HG03280 (cell line): ENCODE results near the gene PGPEP1.
"Not testable (repeated sequence)": the region's sequence is repeated elsewhere in the genome, so short reads cannot be mapped to it uniquely, and the experiment has no call there.

Experiments
- ATAC-seq: cut with Tn5 transposase; IDR thresholded peaks from one replicate; pipeline ENCODE4 v1.9.1; 2021; ENCODE audit warnings: mild to moderate bottlenecking, moderate library complexity; ENCODE audit not compliant: unreplicated experiment

Gene PGPEP1

DNA sequence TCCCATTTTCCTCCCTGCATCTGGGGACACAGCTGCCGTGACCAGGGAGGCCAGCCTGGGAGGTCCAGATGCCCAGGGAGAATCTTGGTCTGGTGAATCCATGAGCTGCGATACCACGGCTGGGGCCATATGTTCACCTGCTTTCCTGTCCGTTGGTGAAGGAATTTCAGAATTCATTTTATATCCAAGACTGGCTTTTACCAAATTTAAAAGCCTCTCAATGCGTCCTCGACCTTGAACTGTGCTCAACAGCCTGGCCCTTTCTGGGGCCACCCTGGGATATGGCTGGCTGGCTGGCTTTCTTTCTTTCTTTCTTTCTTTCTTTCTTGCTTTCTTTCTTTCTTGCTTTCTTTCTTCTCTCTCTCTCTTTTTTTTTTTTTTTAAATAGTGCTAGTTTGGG, 23.4 kb downstream of the PGPEP1 start:
- ATAC-seq, result no peak

DNA sequence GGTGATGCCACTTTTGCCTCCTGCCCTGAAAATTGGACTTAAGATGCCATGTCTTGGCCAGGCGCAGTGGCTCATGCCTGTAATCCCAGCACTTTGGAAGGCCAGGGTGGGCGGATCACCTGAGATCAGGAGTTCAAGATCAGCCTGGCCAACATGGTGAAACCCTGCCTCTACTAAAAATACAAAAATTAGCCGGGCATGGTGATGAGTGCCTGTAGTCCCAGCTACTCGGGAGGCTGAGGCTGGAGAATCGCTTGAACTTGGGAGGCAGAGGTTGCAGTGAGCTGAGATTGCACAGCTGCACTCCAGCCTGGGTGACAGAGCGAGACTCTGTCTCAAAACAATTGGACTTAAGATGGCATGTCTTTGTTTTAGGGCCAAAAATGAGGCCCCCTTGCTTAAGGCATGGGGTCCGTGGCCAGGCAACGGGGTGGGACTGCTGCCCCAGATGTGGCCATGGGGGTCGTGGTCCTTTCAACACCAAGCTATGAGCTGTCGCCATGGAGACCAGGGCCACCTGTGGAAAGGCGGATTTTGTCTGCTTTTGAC, 24.0 kb downstream of the PGPEP1 start:
- not testable (repeated sequence) for ATAC-seq

DNA sequence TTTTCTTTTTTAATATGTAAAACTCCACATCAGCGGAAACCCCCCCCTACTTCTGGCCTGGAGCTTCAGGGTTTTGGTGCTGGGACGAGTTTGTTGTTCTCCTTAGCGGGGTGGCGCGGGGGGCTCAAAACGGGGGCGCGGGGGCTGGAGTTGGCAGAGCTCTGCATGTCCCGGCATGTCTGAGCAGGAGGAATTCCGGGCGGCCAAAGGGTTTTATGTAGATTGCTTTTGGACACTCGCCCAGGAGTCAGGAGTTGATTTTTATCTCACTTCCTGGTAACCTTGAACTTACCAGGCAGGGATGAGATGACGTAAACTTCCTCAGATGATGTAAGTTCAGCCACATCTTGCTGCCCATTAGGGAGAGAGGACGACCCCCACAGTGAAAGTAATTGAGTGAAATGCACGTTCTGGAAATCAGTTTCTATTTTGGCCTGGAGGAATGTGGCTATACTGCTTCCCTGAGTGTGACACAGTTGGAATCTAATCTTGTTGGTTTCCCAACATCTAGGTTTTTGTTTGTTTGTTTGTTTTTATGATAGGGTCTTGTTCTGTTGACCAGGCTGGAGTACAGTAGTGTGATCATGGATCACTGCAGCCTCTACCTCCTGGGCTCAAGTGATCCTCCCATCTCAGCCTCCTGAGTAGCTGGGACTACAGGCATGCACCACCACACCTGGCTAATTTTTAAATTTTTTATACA, 24.6 kb downstream of the PGPEP1 start:
- ATAC-seq, result no peak

DNA sequence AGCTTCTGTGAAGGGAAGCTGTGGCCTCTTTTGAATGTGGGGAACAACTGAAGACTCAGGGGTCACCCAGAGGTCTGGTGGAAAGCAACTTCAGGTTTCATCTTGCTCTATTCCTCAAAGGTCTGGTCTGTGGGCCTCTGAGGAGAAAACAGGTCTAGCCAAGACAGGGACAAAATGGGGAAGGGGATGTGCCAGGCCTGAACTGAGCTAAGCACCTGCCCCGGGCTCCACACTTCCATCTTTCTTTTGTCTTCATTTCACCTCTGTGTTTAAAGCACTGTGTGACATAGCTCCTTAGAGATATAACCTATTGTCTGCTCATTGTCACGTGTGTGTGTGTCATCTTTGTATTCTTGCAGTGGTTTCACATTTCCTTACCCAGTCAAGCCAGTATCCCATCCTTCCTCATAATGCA, 25.6 kb downstream of the PGPEP1 start:
- no peak for ATAC-seq

DNA sequence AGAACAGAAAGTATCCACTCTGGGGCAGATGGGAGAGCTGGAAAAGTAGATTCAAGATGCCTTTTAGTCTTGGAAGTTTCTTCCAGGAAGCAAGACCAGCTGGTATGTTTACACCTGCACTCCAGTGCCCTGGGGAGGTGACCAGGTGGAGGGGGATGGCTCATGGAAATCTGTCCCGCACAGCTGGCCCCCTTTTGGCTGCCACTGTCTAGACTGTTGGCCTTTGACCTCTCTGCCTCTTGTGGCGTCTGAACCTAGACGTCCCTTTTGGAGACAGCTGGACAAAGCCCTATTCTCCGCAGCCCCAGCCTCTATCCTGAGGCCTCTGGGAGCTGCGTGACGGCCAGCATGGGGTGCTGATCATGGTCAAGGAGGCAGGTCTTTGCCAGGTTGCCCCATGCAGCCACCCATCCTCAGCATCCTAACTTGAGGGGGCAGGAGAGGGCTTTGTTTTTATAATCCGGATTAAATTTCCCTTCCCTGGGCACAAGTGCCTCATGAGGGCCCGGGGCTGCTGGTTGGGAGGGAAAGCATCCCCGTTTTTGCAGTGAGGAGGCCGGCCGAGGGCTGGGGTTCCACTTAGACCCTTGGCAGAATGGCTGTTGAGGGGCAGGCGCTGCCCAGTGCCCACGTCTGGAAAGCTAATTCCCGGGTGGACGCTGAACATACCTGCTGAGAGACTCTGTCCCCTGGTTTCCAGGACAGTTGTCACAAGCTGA, 28.3 kb downstream of the PGPEP1 start:
- ATAC-seq, result no peak

DNA sequence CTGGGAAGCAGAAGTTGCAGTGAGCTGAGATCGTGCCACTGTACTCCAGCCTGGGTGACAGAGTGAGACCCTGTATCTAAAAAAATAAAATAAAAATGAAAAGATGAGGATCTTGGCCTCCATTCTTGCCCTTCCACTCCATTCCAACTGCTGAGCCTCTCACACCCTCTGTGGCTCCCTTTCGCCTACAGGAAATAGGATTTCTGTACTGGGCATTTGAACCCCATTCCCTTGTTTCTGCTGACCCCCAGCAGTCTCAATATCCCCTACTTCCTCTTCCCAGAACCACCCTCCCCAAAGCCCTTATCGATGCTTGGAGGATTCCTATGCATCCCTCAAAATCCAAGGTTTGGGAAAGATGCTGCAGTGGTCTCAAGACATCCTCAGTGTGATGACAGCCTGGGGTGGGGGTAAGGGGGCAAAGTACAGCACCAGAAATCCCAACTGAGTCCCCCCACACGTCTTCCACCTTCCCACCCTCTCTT, 33.1 kb downstream of the PGPEP1 start:
- ATAC-seq, result no peak

DNA sequence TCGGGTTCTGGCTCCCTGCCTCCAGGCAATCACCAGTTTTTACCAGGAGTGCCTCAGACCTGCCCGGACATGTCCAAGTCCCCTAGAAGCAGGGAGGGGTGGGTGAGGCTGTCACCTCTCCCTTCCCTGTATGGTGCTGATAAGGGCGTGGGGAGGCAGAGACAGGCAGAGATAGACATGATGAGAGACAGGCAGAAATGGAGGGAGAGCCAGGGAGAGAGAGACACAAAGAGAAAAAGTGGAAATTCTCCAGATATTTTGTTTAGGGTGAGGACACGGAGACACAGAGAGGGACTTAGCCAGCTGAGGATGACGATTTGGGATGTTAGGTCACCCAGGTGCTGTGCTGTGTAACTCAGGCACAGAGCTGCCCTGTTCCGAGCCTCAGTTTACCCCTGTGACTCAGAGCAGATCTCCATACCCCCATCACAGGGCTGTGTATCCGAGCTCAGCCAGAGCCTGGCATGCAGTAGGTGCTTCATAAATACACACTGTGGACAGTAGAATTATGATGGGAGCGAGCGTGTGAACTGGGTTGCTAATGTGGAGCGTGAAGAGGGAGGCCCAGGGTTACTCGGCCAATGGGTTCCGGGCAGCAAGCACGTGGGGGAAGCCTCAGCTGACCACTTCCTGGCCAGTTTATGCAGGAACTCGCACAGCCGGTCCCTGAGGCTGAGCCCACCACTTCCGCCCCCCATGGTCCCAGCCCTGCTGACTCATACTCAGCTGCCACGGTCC, 33.7 kb downstream of the PGPEP1 start:
- peak; percentile 86 for ATAC-seq

DNA sequence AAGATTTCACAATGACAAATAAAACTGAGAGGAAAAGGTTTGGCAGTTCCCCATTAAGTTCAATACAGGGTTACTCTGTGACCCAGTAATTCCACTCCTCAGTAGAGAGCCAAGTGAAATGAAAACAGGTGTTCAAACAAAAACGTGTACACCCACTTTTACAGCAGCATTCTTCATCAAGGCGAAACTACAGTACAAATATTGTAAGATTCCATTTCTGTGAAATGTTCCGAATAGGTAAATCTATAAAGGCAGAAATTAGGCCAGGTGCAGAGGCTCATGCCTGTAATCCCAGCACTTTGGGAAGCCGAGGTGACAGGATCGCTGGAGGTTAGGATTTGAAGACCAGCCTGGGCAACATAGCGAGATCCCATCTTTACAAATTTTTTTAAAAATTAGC, 36.6 kb downstream of the PGPEP1 start:
- ATAC-seq, result no peak

DNA sequence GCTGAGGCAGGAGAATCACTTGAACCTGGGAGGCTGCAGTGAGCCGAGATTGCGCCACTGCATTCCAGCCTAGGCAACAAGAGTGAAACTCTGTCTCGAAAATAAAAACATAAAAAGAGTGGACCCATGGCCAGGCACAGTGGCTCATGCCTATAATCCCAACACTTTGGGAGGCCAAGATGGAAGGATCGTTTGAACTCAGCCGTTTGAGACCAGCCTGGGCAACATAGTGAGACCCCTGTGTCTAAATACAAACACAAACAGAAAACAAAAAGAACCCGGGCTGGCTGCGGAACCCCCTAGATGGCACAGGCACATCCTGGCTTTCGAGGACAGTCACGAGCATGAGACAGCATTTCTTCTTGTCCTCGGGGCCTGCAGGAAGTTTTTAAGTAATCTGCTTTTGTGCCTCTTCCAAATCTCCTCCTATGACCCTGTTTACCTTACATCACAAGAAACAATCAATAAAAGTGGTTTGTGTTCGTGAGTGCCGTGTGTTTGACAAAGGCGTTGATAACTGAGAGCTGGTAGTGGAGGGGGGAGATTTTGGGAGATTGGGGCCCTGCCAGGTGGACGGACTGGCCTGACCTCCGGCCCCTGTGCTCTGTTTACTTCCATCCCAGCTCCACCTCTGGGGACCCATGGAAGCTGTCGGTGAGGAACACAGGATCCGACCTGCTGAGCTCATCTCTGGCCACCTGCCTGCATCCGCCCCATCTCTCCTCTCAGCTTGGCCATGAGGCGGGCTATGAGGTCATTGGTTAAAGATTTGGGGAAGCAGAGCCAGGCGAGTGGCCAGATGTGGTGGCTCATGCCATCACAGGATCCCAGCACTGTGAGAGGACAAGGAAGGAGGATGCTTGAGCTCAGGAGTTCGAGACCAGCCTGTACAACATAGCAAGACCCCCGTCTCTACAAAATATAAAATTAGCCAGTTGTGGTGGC, 39.7 kb downstream of the PGPEP1 start:
- no peak for ATAC-seq

DNA sequence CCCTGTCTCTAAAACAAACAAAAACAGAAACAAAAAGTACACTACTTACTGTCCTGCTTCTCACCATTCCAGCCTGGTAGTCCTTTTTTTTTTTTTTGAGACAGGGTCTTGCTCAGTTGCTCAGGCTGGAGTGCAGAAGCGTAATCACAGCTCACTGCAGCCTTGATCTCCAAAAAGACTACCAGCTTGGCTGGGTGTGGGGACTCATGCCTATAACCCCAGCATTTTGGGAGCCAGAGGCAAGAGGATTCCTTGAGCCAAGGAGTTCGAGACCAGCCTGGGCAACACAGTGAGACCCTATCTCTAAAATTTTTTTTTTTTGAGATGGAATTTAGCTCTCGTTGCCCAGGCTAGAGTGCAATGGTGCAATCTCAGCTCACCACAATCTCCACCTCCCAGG, 40.4 kb downstream of the PGPEP1 start:
- ATAC-seq, result no peak

DNA sequence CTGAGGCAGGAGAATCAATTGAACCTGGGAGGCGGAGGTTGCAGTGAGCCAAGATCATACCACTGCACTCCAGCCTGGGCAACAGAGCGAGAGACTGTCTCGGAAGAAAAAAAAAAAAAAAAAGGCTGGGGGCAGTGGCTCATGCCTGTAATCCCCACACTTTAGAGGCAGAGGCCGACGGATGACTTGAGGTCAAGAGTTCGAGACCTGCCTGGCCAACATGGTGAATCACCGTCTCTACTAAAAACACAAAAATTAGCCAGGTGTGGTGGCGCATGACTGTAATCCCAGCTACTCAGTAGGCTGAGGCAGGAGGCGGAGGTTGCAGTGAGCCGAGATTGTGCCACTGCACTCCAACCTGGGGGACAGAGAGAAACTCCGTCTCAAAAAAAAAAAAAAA, 43.2 kb downstream of the PGPEP1 start:
- not testable (repeated sequence) for ATAC-seq

DNA sequence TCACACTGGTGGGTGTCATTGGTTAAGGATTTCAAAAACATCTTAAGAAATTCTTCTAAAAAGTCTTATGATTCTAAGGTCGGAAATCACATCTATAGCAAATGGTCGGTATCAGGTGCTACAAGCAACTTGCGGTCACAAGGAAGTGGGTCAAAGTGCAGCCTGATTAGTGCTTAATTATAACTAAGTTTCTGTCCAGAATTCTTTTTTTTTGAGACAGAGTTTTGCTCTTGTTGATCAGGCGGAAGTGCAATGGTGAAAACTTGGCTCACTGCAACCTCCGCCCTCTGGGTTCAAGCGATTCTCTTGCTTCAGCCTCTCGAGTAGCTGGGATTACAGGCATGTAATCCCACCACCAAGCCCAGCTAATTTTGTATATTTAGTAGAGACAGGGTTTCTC, 44.4 kb downstream of the PGPEP1 start:
- ATAC-seq, result no peak

DNA sequence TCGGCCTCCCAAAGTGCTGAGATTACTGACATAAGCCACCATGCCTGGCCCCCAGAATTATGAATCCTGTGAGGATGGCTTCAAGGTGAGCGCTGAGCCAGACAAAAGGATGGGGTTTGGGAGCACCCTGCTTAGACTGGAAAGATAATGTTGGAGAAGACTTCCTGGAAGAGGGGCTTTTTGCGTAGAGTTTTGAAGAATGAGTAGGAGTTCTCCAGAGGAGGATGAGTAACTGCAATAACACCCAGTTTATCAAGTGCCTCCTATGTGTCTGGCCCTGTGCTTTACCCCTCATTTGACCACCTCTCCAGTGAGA, 44.9 kb downstream of the PGPEP1 start:
- no peak for ATAC-seq

DNA sequence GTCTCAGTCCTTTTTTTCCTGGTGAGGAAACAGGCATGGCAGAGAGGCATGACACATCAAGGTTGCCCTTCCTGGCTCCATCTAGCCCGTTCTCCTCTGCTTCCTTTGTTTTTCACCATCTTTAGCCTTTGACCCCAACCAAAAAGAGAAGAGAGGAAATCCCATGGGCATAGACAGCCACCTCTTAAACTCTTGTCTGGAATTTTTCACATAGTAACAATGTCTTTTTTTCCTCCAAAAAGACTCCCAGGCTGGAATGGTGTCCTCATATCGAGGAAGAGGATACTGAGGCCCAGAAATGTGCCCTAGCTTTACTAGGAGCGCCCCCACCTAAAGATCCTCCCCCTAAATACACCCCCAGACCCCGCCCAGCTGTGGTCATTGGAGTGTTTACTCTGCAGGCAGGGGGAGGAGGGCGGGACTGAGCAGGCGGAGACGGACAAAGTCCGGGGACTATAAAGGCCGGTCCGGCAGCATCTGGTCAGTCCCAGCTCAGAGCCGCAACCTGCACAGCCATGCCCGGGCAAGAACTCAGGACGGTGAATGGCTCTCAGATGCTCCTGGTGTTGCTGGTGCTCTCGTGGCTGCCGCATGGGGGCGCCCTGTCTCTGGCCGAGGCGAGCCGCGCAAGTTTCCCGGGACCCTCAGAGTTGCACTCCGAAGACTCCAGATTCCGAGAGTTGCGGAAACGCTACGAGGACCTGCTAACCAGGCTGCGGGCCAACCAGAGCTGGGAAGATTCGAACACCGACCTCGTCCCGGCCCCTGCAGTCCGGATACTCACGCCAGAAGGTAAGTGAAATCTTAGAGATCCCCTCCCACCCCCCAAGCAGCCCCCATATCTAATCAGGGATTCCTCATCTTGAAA, 45.5 kb downstream of the PGPEP1 start, which contains the start of gene GDF15:
GDF15 (plus strand) TSS at position 484 of the 868 bp plus-strand sequence; CDS start at position 516, 32 bp downstream.
- ATAC-seq, result no peak

DNA sequence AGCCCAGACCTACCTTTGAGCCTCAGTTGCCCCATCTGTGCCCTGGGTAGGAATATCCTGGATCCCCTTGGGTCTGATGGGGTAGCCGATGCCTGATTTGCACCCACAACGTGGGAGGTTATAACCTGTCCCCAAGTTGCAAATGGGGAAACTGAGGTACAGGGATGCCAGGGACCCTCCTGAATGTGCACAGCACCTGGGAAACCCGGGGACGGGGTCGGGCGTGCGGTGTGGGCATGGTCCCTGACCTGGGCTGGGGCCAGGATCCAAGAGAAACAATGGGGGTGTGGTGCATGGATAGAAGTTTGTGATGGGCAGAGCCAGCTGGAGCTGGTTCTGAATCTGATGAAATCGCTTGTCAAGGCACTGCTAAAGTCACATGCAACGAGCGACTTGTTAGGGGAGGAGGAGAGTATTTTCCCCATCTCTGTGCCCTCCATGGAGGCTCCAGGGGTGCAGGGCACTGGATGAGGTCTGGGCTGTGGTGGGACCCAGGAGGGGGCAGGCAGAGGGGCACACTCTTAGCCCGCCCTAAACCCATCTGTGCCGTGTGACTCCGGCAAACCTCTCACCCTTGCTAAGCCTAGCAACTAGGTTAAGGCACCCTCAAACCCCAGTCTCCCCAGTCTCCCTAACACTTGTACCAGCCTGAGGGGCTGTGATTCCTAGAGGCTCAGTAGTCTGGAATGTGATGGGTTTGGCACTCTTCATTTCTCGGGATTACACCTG, 46.3 kb downstream of the PGPEP1 start:
- ATAC-seq, result no peak

DNA sequence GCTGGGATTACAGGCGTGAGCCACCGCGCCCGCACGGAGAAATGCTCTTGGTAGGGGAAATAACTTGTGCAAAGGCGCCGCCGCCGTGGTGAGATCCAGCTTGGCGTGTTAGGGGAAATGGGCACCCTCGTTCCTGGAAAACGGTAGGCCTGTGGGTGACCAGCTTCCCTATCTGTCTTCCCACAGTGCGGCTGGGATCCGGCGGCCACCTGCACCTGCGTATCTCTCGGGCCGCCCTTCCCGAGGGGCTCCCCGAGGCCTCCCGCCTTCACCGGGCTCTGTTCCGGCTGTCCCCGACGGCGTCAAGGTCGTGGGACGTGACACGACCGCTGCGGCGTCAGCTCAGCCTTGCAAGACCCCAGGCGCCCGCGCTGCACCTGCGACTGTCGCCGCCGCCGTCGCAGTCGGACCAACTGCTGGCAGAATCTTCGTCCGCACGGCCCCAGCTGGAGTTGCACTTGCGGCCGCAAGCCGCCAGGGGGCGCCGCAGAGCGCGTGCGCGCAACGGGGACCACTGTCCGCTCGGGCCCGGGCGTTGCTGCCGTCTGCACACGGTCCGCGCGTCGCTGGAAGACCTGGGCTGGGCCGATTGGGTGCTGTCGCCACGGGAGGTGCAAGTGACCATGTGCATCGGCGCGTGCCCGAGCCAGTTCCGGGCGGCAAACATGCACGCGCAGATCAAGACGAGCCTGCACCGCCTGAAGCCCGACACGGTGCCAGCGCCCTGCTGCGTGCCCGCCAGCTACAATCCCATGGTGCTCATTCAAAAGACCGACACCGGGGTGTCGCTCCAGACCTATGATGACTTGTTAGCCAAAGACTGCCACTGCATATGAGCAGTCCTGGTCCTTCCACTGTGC, 47.9 kb downstream of the PGPEP1 start:
- ATAC-seq, result peak; percentile 61

DNA sequence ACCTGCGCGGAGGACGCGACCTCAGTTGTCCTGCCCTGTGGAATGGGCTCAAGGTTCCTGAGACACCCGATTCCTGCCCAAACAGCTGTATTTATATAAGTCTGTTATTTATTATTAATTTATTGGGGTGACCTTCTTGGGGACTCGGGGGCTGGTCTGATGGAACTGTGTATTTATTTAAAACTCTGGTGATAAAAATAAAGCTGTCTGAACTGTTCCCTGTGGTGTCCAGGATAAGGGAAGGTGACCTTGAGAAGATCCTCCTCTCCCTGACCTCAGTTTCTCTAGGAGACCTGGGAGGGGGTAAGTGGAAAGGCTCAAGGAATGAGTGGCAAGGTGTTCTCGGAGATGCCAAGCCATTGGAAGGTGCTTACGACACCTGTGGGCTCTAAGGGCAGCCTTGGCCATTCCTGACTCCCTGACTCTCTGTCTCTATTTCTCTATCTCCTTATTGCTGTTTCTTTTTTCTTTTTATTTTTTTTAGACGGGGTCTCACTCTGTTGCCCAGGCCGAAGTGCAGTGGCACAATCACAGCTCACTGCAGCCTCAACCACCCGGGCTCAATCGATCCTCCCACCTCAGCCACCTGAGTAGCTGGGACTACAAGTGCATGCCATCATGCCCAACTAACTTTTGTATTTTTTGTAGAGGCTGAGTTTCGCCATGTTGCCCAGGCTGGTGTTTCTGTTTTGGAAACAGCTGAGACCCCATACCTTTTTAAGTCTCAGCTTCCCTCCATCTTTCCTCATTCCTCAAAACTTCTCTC, 48.7 kb downstream of the PGPEP1 start:
- ATAC-seq, result no peak
